Psoas muscle (tissue), 8 donors: ENCODE data around the gene HFE. TPM values are rescaled to one million over a fixed set of nuclear protein-coding genes. Genes with fewer than 3 reads are reported as not detected.

ENCODE experiments used
- ATAC-seq, 4 donors: fragments of 200-7000 bp; cut with Tn5 transposase; one replicate each; pipeline ENCODE4 v1.9.1; 2020; ENCODE audit warnings: moderate library complexity in 3 of 4, mild to moderate bottlenecking in 2 of 4
- DNase-seq, 2 donors: peaks; one replicate each; pipeline ENCODE4 v3.0.0-alpha.2; 2020
- H3K27ac ChIP-seq: fragments of 200-600 bp; one replicate; pipeline ENCODE4 v1.8.0; 2022
- H3K27me3 ChIP-seq, 3 donors: fragments of 200-600 bp in 1 of 3; one replicate each; pipeline versions ENCODE4 v1.6.1 to v1.8.0; 2013 to 2022; ENCODE audit warnings: low read length in 2 of 3, mild to moderate bottlenecking in 2 of 3, moderate library complexity in 1 of 3; ENCODE audit not compliant: insufficient read depth in 3 of 3
- H3K36me3 ChIP-seq, 2 donors: fragments of 200-600 bp in 1 of 2; one replicate each; pipeline versions ENCODE4 v1.6.1 to v1.8.0; 2013 to 2022; ENCODE audit warnings: low read depth in 1 of 2, mild to moderate bottlenecking in 1 of 2, moderate library complexity in 1 of 2; ENCODE audit not compliant: insufficient read depth in 1 of 2
- H3K4me1 ChIP-seq: fragments of 200-600 bp; one replicate; pipeline ENCODE4 v1.8.0; 2022
- H3K4me3 ChIP-seq: fragments of 200-600 bp; one replicate; pipeline ENCODE4 v1.8.0; 2022; ENCODE audit warnings: mild to moderate bottlenecking
- H3K9me3 ChIP-seq: fragments of 200-600 bp; one replicate; pipeline ENCODE4 v1.8.0; 2022
- CTCF ChIP-seq: fragments of 200-600 bp; IDR thresholded peaks from one replicate; pipeline ENCODE4 v1.8.0; 2022; ENCODE audit warnings: antibody characterized with exemption
- WGBS, 3 donors: extraction: QIAGEN DNeasy Blood & Tissue Kit; methylation state at CpG; one replicate each; pipeline versions ENCODE4 v1.1.6 to v1.1.7; 2013; 5-methylcytosine and 5-hydroxymethylcytosine counted together
- intact Hi-C, 2 donors: fragments of 100-400 bp; cut with DNase I; formaldehyde crosslinking; loops; one replicate each; pipeline versions ENCODE4 v1.11.0 to v1.14.2; 2022
- polyA plus RNA-seq, 3 donors: library from polyadenylated mRNA; stranded (reverse); fragments of 200-250 nt; gene quantifications; one replicate each; pipeline ENCODE4 v1.2.3, GENCODE V29; 2013
- total RNA-seq, 4 donors: library from RNA; stranded (reverse); fragmentation: NEBNext Ultra II Directional in 2 of 4; extraction: Animal tissue kit (Norgen Biotek cat#: 25700) in 2 of 4; gene quantifications; one replicate each; pipeline versions ENCODE4 v1.2.1 to v1.2.4, GENCODE V29; 2021 to 2023
- donor health status: healthy with polysubstance abuse.
- donor health status: DM: no; HTN: no; CAD: no; lungs with moderate emphysema.
- donor health status: Bipolar disorder and iron deficiency.
- donor health status: healthy.
- donor health status: DM: yes; HTN: yes; CAD: no.
- donor health status: DM: no; HTN: no; CAD: no.
- donor health status: DM: no; HTN: no; CAD: no.
- donor health status: DM: yes; HTN: yes; CAD: no.

HFE gene
- total and polyA plus RNA-seq, 7 donors = 0.32 to 2.7 (median 1.2) TPM

GRCh38 chr6:26053992-26054780 lies 33.0 kb upstream of the HFE start:
- Histone ChIP-seq H3K4me1 (peaks cover 7% of the 10 kb centered on the region), H3K27ac (peak overlapping the region; percentile 95), H3K9me3 (no peaks in the 10 kb centered on the region), H3K27me3 (no peaks in the 10 kb centered on the region), H3K4me3 (peak overlapping the region; percentile 85), H3K36me3 (no peaks in the 10 kb centered on the region)
- TF ChIP-seq CTCF = no peak
- intact Hi-C loops = loop anchor here in 1 of 2 donors (10.0 kb wide), 1 partner anchor 231 kb away; a partner anchor contains a TSS
- DNase-seq (no peak), ATAC-seq (no peak)
- WGBS, 3 donors = 15 to 18% (median 16%) methylated on average over 8 of the region's 8 CpGs

- intact Hi-C loops = loop anchor here in 1 of 2 donors (10.0 kb wide), 1 partner anchor 230 kb away; a partner anchor contains a TSS
- Histone ChIP-seq H3K4me3 (peak overlapping the region; percentile 85), H3K27ac (peak overlapping the region; percentile 95), H3K4me1 (peaks cover 7% of the 10 kb centered on the region), H3K27me3 (no peaks in the 10 kb centered on the region), H3K36me3 (no peaks in the 10 kb centered on the region), H3K9me3 (no peaks in the 10 kb centered on the region)
- DNase-seq (peak; percentile 80 to 86), ATAC-seq (peak; percentile 73 to 81 (median 76))
- TF ChIP-seq CTCF = no peak
- 0% methylated on average over 31 of the region's 31 CpGs for WGBS, 3 donors
Measured at GRCh38 chr6:26054781-26055718, 32.2 kb upstream of the HFE start.

- Histone ChIP-seq H3K4me3 (peak overlapping the region; percentile 85), H3K36me3 (no peaks in the 10 kb centered on the region), H3K4me1 (peaks cover 7% of the 10 kb centered on the region), H3K9me3 (no peaks in the 10 kb centered on the region), H3K27ac (peak overlapping the region; percentile 95), H3K27me3 (no peaks in the 10 kb centered on the region)
- 0% methylated on average over 51 of the region's 51 CpGs for WGBS, 3 donors
- TF ChIP-seq CTCF = no peak
- intact Hi-C loops = loop anchor here (1.0 to 10.0 kb wide), 2 partner anchors 101 to 229 kb away; a partner anchor contains a TSS
- ATAC-seq = peak; percentile 92 to 93 (median 92)
- DNase-seq = peak; percentile 86 to 95
Measured at GRCh38 chr6:26055719-26056582, 31.3 kb upstream of the HFE start.
